DND-41 (cell line): ENCODE measurements around the gene RPS13.

Experiments used
- CTCF ChIP-seq: IDR thresholded peaks from 2 replicates; pipeline ENCODE4 v1.5.1; 2012; ENCODE audit warnings: borderline replicate concordance, low read length, moderate library complexity, mild to moderate bottlenecking; ENCODE audit not compliant: poor library complexity, severe bottlenecking; ENCODE audit errors: extremely low read depth
- EZH2 ChIP-seq: IDR thresholded peaks from 3 replicates; pipeline ENCODE4 v1.6.1; 2012; ENCODE audit warnings: borderline replicate concordance, low read depth, mild to moderate bottlenecking, moderate library complexity, low read length, inconsistent platforms; ENCODE audit not compliant: severe bottlenecking

GRCh38 chr11:17026487-17027082, 50.9 kb downstream of the RPS13 start:
- TF ChIP-seq CTCF: no peak
- no peak for TF ChIP-seq EZH2
